Measurements from ENCODE around the gene MRGPRE.

Gene MRGPRE

GRCh38 chr11:3184732-3185347 lies 47.4 kb downstream of the MRGPRE start:
- no peak overlapping the region for H3K27ac ChIP-seq (replicated peaks)
- no peaks in the 10 kb centered on the region for H3K27me3 ChIP-seq (ENCODE audit: insufficient read depth, poor library complexity, severe bottlenecking)
- DNase-seq (ENCODE audit: low read depth in 1 of 2, low spot score in 1 of 2), result no peak
- TF ChIP-seq SPI1 (IDR thresholded peaks at IDR 0.05; ENCODE audit: borderline replicate concordance, low read depth) (no peak), REST (IDR thresholded peaks at IDR 0.05; ENCODE audit: insufficient replicate concordance, low read depth) (no peak), GABPA (IDR thresholded peaks at IDR 0.05; ENCODE audit: low read depth) (no peak), CTCF (IDR thresholded peaks at IDR 0.05; ENCODE audit: insufficient read depth, low read length) (no peak)
- H3K4me3 ChIP-seq (replicated peaks; ENCODE audit: insufficient read depth, low read length), result no peak overlapping the region

- no peak for DNase-seq (ENCODE audit: low read depth in 1 of 2, low spot score in 1 of 2)
- TF ChIP-seq SPI1 (IDR thresholded peaks at IDR 0.05; ENCODE audit: borderline replicate concordance, low read depth), result no peak
- TF ChIP-seq POLR2AphosphoS5 (IDR thresholded peaks at IDR 0.05; ENCODE audit: low read depth), result no peak
- TF ChIP-seq GABPA (IDR thresholded peaks at IDR 0.05; ENCODE audit: low read depth), result no peak
- Histone ChIP-seq H3K4me3 (replicated peaks; ENCODE audit: insufficient read depth, low read length) (no peak overlapping the region), H3K27ac (replicated peaks) (no peak overlapping the region), H3K27me3 (ENCODE audit: insufficient read depth, poor library complexity, severe bottlenecking) (no peaks in the 10 kb centered on the region)
Observed at GRCh38 chr11:3183523-3183922, 48.7 kb downstream of the MRGPRE start.

- Histone ChIP-seq H3K4me3 (replicated peaks; ENCODE audit: insufficient read depth, low read length) (no peak overlapping the region), H3K27ac (replicated peaks) (no peak overlapping the region), H3K27me3 (ENCODE audit: insufficient read depth, poor library complexity, severe bottlenecking) (no peaks in the 10 kb centered on the region)
- TF ChIP-seq REST (IDR thresholded peaks at IDR 0.05; ENCODE audit: insufficient replicate concordance, low read depth) (no peak), POLR2AphosphoS5 (IDR thresholded peaks at IDR 0.05; ENCODE audit: low read depth) (no peak), SPI1 (IDR thresholded peaks at IDR 0.05; ENCODE audit: borderline replicate concordance, low read depth) (no peak), GABPA (IDR thresholded peaks at IDR 0.05; ENCODE audit: low read depth) (no peak), CTCF (IDR thresholded peaks at IDR 0.05; ENCODE audit: insufficient read depth, low read length) (no peak)
- no peak for DNase-seq (ENCODE audit: low read depth in 1 of 2, low spot score in 1 of 2)
Observed at GRCh38 chr11:3182462-3182852, 49.8 kb downstream of the MRGPRE start.

GRCh38 chr11:3181725-3182461 lies 50.3 kb downstream of the MRGPRE start:
- no peak overlapping the region for H3K4me3 ChIP-seq (replicated peaks; ENCODE audit: insufficient read depth, low read length)
- no peak for DNase-seq (ENCODE audit: low read depth in 1 of 2, low spot score in 1 of 2)
- H3K27ac ChIP-seq (replicated peaks), result no peak overlapping the region
- no peak for TF ChIP-seq POLR2AphosphoS5 (IDR thresholded peaks at IDR 0.05; ENCODE audit: low read depth)
- TF ChIP-seq SPI1 (IDR thresholded peaks at IDR 0.05; ENCODE audit: borderline replicate concordance, low read depth), result no peak
- TF ChIP-seq REST (IDR thresholded peaks at IDR 0.05; ENCODE audit: insufficient replicate concordance, low read depth), result no peak
- no peak for TF ChIP-seq GABPA (IDR thresholded peaks at IDR 0.05; ENCODE audit: low read depth)
- no peak for TF ChIP-seq CTCF (IDR thresholded peaks at IDR 0.05; ENCODE audit: insufficient read depth, low read length)
- no peaks in the 10 kb centered on the region for H3K27me3 ChIP-seq (ENCODE audit: insufficient read depth, poor library complexity, severe bottlenecking)
